ENCODE results near the gene PRKAG1.

The PRKAG1 gene

GRCh38 chr12:48997719-48998496, 20.7 kb downstream of the PRKAG1 start:
- Histone ChIP-seq H2AFZ (ENCODE audit: low read length) (no peak overlapping the region), H3K4me2 (ENCODE audit: low read length) (peak overlapping the region; percentile 73), H3F3A (ENCODE audit: insufficient read depth, low read length) (no peaks in the 10 kb centered on the region), H3K27me3 (ENCODE audit: insufficient read depth, low read length) (no peaks in the 10 kb centered on the region), H3K9me2 (ENCODE audit: low read depth, low read length) (no peaks in the 10 kb centered on the region), H3K79me2 (ENCODE audit: insufficient read depth, low read length) (no peaks in the 10 kb centered on the region), H3K4me1 (ENCODE audit: insufficient read depth, low read length, severe bottlenecking) (peaks cover 42% of the 10 kb centered on the region), H3K27ac (ENCODE audit: low read depth, low read length, poor library complexity, severe bottlenecking) (no peak overlapping the region), H3K9ac (ENCODE audit: low read length) (peak overlapping the region; percentile 64), H4K20me1 (ENCODE audit: insufficient read depth, low read length) (no peaks in the 10 kb centered on the region), H3K9me3 (ENCODE audit: low read length) (no peaks in the 10 kb centered on the region), H3K4me3 (ENCODE audit: low read depth, low read length, poor library complexity, severe bottlenecking) (peak overlapping the region; percentile 70), H3K36me3 (ENCODE audit: insufficient read depth, low read length) (peaks cover 9% of the 10 kb centered on the region; the same call in 1 of the 2 replicates)
- TF ChIP-seq EZH2 (IDR thresholded peaks at IDR 0.05; ENCODE audit: borderline replicate concordance, low read length) (no peak), CTCF (IDR thresholded peaks at IDR 0.05; ENCODE audit: low read length) (no peak)

GRCh38 chr12:48996794-48997718, 21.5 kb downstream of the PRKAG1 start:
- no peak for TF ChIP-seq EZH2 (IDR thresholded peaks at IDR 0.05; ENCODE audit: borderline replicate concordance, low read length)
- peak; percentile 78 for TF ChIP-seq CTCF (IDR thresholded peaks at IDR 0.05; ENCODE audit: low read length)
- Histone ChIP-seq H3K9me2 (ENCODE audit: low read depth, low read length) (no peaks in the 10 kb centered on the region), H4K20me1 (ENCODE audit: insufficient read depth, low read length) (no peaks in the 10 kb centered on the region), H3K9ac (ENCODE audit: low read length) (peak overlapping the region; percentile 34; the same call in 1 of the 2 replicates), H3K4me3 (ENCODE audit: low read depth, low read length, poor library complexity, severe bottlenecking) (peak overlapping the region; percentile 70), H3K27ac (ENCODE audit: low read depth, low read length, poor library complexity, severe bottlenecking) (no peak overlapping the region), H3K27me3 (ENCODE audit: insufficient read depth, low read length) (no peaks in the 10 kb centered on the region), H3F3A (ENCODE audit: insufficient read depth, low read length) (no peaks in the 10 kb centered on the region), H3K36me3 (ENCODE audit: insufficient read depth, low read length) (peaks cover 5% of the 10 kb centered on the region; the same call in 1 of the 2 replicates), H3K4me2 (ENCODE audit: low read length) (peak overlapping the region; percentile 73), H3K4me1 (ENCODE audit: insufficient read depth, low read length, severe bottlenecking) (peaks cover 42% of the 10 kb centered on the region), H3K79me2 (ENCODE audit: insufficient read depth, low read length) (no peaks in the 10 kb centered on the region), H3K9me3 (ENCODE audit: low read length) (no peaks in the 10 kb centered on the region), H2AFZ (ENCODE audit: low read length) (no peak overlapping the region)

GRCh38 chr12:48995086-48995879, 23.3 kb downstream of the PRKAG1 start:
- Histone ChIP-seq H3K9ac (ENCODE audit: low read length) (no peak overlapping the region), H3K79me2 (ENCODE audit: insufficient read depth, low read length) (no peaks in the 10 kb centered on the region), H3K27ac (ENCODE audit: low read depth, low read length, poor library complexity, severe bottlenecking) (no peak overlapping the region), H3K27me3 (ENCODE audit: insufficient read depth, low read length) (no peaks in the 10 kb centered on the region), H3K9me3 (ENCODE audit: low read length) (no peaks in the 10 kb centered on the region), H3K36me3 (ENCODE audit: insufficient read depth, low read length) (no peaks in the 10 kb centered on the region), H2AFZ (ENCODE audit: low read length) (no peak overlapping the region), H3K4me3 (ENCODE audit: low read depth, low read length, poor library complexity, severe bottlenecking) (no peak overlapping the region), H3K4me1 (ENCODE audit: insufficient read depth, low read length, severe bottlenecking) (peaks cover 34% of the 10 kb centered on the region), H3K4me2 (ENCODE audit: low read length) (no peak overlapping the region), H4K20me1 (ENCODE audit: insufficient read depth, low read length) (no peaks in the 10 kb centered on the region), H3F3A (ENCODE audit: insufficient read depth, low read length) (no peaks in the 10 kb centered on the region), H3K9me2 (ENCODE audit: low read depth, low read length) (no peaks in the 10 kb centered on the region)
- no peak for TF ChIP-seq EZH2 (IDR thresholded peaks at IDR 0.05; ENCODE audit: borderline replicate concordance, low read length)
- peak; percentile 66 for TF ChIP-seq CTCF (IDR thresholded peaks at IDR 0.05; ENCODE audit: low read length)
